ENCODE data around the gene ASCC2.
"Not testable (repeated sequence)": the region's sequence is repeated elsewhere in the genome, so short reads cannot be mapped to it uniquely, and the experiment has no call there.

GRCh38 chr22:29836791-29837370 lies 1.2 kb downstream of the ASCC2 start:
- not testable (repeated sequence) for TF ChIP-seq CTCF, EP300, POLR2AphosphoS5, POLR2A (IDR thresholded peaks at IDR 0.05)
